NCI-H1436 treated with DMSO at 0.1 percent for 48 hours (cell line): ENCODE measurements around the gene BACE2.
"Not testable (repeated sequence)": the region's sequence is repeated elsewhere in the genome, so short reads cannot be mapped to it uniquely, and the experiment has no call there.

Experiments used
- DNase-seq: peaks from one replicate; lab custom pipeline; 2025; lab: John Stamatoyannopoulos, UW

The BACE2 gene

DNA sequence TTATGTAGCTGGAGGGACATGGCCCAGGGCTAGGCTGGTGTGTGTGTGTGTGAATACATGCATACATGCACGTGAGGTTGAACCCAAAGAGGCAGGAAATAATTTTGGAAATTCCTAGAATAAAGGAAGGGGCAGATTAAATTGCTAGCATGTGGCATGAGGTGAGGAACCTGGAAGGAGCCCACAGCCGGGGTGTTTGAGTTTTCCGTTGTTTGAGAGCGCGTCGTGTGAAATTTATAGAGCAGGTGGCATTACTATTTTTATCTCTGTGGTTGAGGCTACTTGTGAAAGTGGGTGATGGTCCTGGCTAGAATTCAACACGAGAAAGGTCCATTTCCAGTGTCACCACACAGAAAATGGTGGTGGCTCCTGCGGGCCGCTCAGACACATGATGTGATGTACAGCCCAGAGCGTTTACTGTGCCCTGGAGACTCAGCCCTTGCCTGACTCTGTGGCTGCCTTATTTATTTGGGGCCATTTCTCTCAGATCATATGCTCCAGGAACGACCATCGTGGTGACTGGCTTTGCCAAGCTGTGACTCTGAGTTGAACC is 48.0 kb downstream of the BACE2 start:
- DNase-seq: no peak

- DNase-seq: no peak
These were observed 48.5 kb downstream of the BACE2 start for GRCh38 chr21:41216486-41216885.

DNA sequence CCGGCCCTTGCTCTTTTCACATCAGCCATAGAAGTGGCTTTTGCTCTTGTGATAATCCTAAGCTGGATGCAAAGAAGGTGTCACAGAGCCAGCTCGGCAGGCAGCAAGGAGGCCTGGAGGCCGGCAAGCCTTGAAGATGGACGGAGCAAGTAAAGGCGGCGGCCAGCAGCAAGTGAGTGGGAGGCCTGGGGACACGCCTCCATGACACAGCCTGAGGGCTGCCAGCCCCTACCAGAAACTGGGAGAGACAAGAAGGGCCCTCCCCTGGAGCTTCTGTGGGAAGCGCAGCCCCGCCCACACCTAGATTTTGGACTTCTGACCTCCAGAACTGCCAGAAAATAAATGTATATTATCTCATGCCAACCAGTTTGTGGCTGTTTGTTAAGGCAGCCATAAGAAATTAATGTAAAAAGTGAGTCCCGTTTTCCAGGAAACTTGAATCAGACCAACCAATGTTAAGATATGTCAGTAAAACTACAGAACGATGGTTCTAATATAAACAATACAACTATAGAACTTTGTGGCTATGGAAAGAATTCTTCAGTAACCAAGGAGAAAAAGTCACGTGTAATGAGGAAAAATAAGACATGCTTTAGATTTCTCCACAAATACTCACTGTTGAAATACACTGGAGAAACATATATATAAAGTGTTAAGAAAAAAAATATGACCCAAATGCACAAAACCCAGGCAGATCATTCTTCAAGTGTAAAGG is 49.9 kb downstream of the BACE2 start:
- no peak for DNase-seq

GRCh38 chr21:41219498-41220207 is 51.7 kb downstream of the BACE2 start:
- DNase-seq: no peak

- DNase-seq: no peak
These were observed 52.3 kb downstream of the BACE2 start for GRCh38 chr21:41220208-41220733.

GRCh38 chr21:41222247-41223068 is 54.5 kb downstream of the BACE2 start:
- no peak for DNase-seq

DNA sequence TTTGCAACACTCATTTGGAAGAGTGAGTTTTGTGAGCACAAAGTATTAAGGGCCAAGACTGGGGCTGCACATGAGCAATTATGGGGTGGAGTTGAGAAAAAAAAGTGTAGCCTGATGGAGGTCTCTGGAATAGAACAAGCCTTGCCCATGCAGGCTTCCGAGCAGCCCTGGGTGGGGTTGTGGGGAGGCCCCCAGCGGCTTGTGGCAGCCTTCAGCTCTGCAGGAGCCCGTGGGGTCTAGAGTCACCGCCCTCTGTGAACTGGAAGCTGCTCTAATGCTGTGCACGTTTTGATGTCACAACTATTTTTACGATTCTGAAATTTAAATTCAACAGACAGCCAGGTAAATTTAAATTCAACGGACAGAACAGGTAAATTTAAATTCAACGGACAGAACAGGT is 58.9 kb downstream of the BACE2 start:
- no peak for DNase-seq

- no peak for DNase-seq
These were observed 59.5 kb downstream of the BACE2 start for GRCh38 chr21:41227357-41228005.

DNA sequence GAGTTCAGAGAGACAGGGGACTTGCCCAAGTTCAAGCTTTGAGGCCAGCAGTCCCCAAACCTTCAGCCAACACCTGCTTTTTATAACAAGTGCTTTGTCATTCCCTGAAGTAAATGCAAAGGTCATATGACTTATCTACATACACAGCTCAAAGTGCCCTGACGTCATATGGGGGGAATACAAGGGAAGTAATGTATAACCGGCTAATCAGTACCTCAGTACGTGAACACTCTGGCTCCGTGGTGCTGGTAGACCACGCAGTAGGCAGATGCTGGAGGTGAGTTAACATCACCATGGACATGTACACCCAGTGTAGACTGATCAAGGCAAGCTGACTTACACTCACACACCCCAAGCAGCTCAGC is 60.0 kb downstream of the BACE2 start:
- no peak for DNase-seq

DNA sequence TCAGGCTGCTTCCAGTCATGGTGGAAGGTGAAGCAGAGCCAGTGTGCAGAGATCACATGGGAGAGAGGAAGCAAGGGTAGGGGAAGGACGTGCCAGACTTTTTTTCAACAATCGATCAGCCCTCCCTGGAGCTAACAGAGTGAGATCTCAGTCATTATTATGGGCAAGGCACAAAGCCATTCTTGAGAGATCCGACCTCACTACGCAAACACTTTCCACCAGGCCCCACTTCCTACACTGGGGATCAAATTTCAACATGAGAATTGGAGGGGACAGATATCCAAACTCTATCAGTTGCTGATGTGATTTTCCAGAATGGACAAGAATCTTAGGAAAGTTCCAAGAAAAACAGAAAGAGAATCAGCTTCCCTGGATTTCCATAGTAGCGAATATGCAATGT is 60.5 kb downstream of the BACE2 start:
- DNase-seq: no peak

- DNase-seq: no peak
These were observed 61.0 kb downstream of the BACE2 start for GRCh38 chr21:41228958-41229357.

DNA sequence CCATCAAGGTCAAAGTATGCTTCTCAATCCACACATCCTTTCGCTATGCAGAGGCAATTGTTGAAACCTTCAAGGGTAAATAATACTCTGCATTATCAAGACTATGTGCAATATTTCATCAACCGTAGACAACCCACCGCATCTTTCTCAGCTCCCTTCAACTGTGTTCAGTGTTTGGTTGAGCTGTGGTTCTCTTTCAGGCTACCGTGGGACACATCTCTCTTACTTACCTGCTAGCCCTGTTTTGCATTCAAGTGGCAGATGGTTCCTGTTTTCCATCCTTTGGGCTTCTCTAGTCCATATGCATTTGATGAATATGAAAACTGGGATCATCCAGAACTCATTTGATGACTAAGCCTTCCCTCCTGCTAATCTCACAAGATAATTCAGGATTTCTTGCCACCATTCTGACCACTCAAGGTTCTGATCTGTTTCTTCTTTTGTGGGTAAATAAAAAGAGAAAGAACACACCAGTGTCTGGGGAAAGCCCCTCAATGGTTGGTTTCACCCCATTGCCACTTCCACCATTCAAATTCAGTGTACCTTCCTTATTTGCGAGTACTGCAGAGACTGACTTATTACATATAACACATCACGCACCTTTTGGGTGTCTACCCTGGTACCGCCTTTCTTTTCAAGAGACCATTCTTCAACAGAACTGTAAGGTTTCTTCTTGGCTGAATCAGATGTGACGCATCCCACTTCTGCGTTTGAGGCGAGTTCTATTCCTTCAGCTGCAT is 61.7 kb downstream of the BACE2 start:
- DNase-seq: no peak

DNA sequence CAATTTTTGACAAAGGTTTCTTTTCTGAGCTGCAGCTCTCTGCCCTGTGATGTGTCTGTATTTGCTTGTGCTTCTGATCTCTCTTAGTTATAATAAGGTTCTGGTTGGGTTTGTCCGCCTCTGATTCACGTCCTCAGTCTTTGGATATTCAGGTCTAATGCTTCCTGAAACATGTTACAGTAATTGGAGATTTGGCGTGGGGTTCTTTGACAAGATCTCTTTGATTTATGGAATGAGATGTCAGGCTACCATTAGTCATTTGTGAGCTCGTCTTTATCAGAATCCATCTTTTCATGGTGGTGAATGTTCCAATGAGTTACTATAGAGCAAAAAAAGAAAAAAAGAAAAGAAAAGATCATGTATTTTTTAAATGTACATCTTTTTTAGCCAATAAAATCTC is 62.5 kb downstream of the BACE2 start:
- no peak for DNase-seq

GRCh38 chr21:41231060-41231459 is 63.1 kb downstream of the BACE2 start:
- no peak for DNase-seq

DNA sequence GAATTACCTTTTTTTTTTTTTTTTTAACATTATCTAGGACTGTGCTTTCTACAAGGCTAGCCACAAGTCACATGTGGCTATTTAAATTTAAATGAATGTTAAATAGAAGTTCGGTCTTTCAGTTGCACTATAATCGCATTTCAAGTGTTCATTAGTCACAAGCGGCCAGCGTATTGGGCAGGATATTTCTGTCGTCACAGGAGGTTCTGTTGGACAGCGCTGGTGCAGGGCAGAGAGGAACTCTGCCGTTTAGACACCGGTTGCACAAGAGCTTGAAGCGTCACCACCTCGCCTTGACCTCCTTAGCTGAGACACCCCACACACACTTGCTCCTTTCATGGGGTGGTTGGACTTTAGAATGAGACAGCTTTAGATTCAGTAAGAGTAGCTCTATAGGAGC is 64.1 kb downstream of the BACE2 start:
- no peak for DNase-seq

- no peak for DNase-seq
These were observed 66.0 kb downstream of the BACE2 start for GRCh38 chr21:41233916-41234315.

DNA sequence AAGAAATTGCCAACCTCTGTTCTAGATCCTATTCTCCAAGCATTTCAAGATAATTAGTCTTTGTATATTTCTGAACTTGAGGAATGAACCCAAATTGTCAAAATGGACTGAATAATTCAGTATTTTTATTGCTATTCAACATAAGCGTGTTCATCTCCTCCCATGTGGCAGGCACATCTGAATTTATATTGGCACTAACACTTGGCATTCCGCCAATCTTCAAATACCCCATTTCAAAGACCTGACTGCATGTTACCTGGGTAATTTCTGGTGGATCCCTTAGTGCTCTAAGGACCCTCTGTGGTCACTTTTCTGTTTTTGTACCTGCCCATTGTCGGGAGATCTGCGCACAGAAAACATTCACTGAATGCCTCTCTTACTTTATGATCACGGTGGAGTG is 66.6 kb downstream of the BACE2 start:
- DNase-seq: no peak

DNA sequence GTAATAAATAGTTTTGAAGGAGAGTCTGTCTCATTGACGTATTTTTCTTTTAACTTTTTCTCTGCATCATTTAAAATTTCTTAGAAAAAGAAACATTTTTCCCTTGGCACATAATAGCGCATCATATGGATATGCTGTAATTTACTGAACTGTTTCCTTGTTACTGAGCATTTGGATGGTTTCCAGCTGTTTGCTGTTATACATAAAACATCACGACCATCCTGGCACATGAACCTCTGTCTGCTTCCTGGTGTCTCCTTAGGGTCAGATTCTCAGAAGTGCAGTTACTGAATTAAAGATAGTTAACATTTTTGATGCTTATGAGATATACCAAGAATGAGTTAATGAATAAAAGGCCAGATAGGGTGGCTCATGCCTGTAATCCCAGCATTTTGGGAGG is 67.2 kb downstream of the BACE2 start:
- DNase-seq: no peak

GRCh38 chr21:41236352-41236973 is 68.5 kb downstream of the BACE2 start:
- no peak for DNase-seq

- DNase-seq: not testable (repeated sequence)
These were observed 70.3 kb downstream of the BACE2 start for GRCh38 chr21:41238081-41238796.
